Measurements from ENCODE around the gene SH2D7.

DNA sequence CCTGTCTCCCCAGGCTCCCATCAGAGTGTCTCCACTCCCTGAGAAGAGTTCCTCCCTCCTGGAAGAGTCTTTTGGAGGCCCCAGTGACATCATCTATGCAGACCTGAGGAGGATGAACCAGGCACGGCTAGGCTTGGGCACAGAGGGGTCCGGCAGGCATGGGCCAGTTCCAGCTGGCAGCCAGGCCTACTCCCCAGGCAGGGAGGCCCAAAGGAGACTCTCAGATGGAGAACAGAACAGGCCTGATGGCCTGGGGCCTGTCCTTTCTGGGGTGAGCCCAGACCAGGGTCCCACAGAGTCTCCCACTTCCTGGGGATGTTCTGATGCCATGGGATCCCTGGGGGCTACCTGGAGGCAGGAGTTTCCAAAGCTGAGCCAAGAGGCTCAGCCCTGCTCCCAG lies 8.5 kb downstream of the SH2D7 start:
- no peak for TF ChIP-seq EZH2 (IDR thresholded peaks at IDR 0.05; ENCODE audit: low read length)
- TF ChIP-seq, protein P1, sequence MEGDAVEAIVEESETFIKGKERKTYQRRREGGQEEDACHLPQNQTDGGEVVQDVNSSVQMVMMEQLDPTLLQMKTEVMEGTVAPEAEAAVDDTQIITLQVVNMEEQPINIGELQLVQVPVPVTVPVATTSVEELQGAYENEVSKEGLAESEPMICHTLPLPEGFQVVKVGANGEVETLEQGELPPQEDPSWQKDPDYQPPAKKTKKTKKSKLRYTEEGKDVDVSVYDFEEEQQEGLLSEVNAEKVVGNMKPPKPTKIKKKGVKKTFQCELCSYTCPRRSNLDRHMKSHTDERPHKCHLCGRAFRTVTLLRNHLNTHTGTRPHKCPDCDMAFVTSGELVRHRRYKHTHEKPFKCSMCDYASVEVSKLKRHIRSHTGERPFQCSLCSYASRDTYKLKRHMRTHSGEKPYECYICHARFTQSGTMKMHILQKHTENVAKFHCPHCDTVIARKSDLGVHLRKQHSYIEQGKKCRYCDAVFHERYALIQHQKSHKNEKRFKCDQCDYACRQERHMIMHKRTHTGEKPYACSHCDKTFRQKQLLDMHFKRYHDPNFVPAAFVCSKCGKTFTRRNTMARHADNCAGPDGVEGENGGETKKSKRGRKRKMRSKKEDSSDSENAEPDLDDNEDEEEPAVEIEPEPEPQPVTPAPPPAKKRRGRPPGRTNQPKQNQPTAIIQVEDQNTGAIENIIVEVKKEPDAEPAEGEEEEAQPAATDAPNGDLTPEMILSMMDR (optimal IDR thresholded peaks at IDR 0.05 in 1 of 3, IDR thresholded peaks at IDR 0.05 in 1 of 3, conservative IDR thresholded peaks at IDR 0.05 in 1 of 3; ENCODE audit: extremely low read depth in 1 of 3, insufficient read depth in 2 of 3, low read length in 3 of 3) = no peak

Data from keratinocyte (primary cell).